H1 (cell line): ENCODE results near the gene ALK.

Source experiments
- CTCF ChIP-seq, 3 experiments: IDR thresholded peaks; 1 replicate in 2 of 3; 2 replicates in 1 of 3; pipeline versions ENCODE4 v1.5.1 to v1.6.1; 2011; ENCODE audit warnings: low read length in 3 of 3, mild to moderate bottlenecking in 3 of 3, inconsistent platforms in 2 of 3, low read depth in 1 of 3, moderate library complexity in 1 of 3; ENCODE audit not compliant: insufficient read depth in 1 of 3; ENCODE audit errors: control extremely low read depth in 1 of 3
- GTF2F1 ChIP-seq: IDR thresholded peaks from 2 replicates; pipeline ENCODE4 v1.6.1; 2012; ENCODE audit warnings: low read depth, low read length, improper control_type of control experiment, borderline replicate concordance
- POLR2AphosphoS5 ChIP-seq: IDR thresholded peaks from 2 replicates; pipeline ENCODE4 v1.6.1; 2011; ENCODE audit warnings: low read depth, low read length

GRCh38 chr2:29530281-29530680 is 391.1 kb downstream of the ALK start:
- TF ChIP-seq POLR2AphosphoS5: no peak
- no peak for TF ChIP-seq GTF2F1
- TF ChIP-seq CTCF (IDR thresholded peaks at IDR 0.05; ENCODE audit: control extremely low read depth in 1 of 3, insufficient read depth in 1 of 3, low read depth in 1 of 3, low read length in 3 of 3): no peak
